HepG2 (cell line): Measurements from ENCODE around the gene RPL31. TPM values are rescaled to one million over a fixed set of nuclear protein-coding genes. Genes with fewer than 3 reads are reported as not detected.

ENCODE experiments used
- ATAC-seq: fragments of 200-7000 bp; cut with Tn5 transposase; 3 replicates; pipeline ENCODE4 v1.9.1; 2020; ENCODE audit warnings: mild to moderate bottlenecking, moderate library complexity
- BruUV-seq: library from RNA; stranded (reverse); fragments of 400-500 nt; replicated peaks from 2 replicates; lab custom pipeline; 2021; lab: Mats Ljungman, UMichigan
- CTCF ChIA-PET: fragments of 300-600 bp; formaldehyde crosslinking; extraction: SDS; loops from one replicate; lab custom pipeline; 2021; ENCODE audit warnings: low total read pairs, inconsistent platforms, low intra/inter-chr PET ratio; lab: Yijun Ruan, JAX
- POLR2A ChIA-PET: fragments of 350-600 bp; sonication (Branson Sonifier 250); formaldehyde crosslinking; loops from one replicate; lab custom pipeline; 2020; ENCODE audit warnings: antibody characterized with exemption, inconsistent platforms; lab: Yijun Ruan, JAX
- DNase-seq: peaks from one replicate; pipeline ENCODE4 v3.0.0-alpha.2; 2015; ENCODE audit warnings: low spot score
- FAIRE-seq: peaks from 3 replicates; lab custom pipeline; 2011; peaks lifted over from hg19 to GRCh38; lab: Jason Lieb, UNC
- H2AFZ ChIP-seq: one replicate; pipeline ENCODE4 v1.6.1; 2011; ENCODE audit warnings: low read length, inconsistent platforms
- H3K27ac ChIP-seq: fragments of 300-600 bp; 3 replicates; pipeline ENCODE4 v1.8.0; 2011; ENCODE audit warnings: mixed run types, mild to moderate bottlenecking, mixed read lengths, low read length, inconsistent platforms; ENCODE audit not compliant: insufficient read depth; ENCODE audit errors: extremely low read length
- H3K27me3 ChIP-seq, 2 experiments: fragments of 200-600 bp in 1 of 2; 2 replicates in 1 of 2; 3 replicates in 1 of 2; pipeline versions ENCODE4 v1.6.0 to v1.8.0; 2011; ENCODE audit warnings: low read length in 2 of 2, mild to moderate bottlenecking in 2 of 2, moderate library complexity in 2 of 2, inconsistent platforms in 1 of 2; ENCODE audit not compliant: insufficient read depth in 2 of 2, control insufficient read depth in 1 of 2
- H3K36me3 ChIP-seq, 2 experiments: fragments of 200-600 bp in 1 of 2; replicated peaks in 1 of 2; 2 replicates in 1 of 2; 3 replicates in 1 of 2; pipeline versions ENCODE4 v1.5.1 to v1.8.0; 2011; ENCODE audit warnings: low read length in 2 of 2, inconsistent platforms in 1 of 2; ENCODE audit not compliant: insufficient read depth in 2 of 2, control insufficient read depth in 1 of 2
- H3K4me1 ChIP-seq: 2 replicates; pipeline ENCODE4 v1.5.1; 2012; ENCODE audit warnings: low read length, inconsistent platforms; ENCODE audit not compliant: insufficient read depth
- H3K4me2 ChIP-seq: 2 replicates; pipeline ENCODE4 v1.6.0; 2011; ENCODE audit warnings: low read depth, low read length, inconsistent platforms
- H3K4me3 ChIP-seq, 3 experiments: fragments of 200-600 bp in 1 of 3; sonication (generic), shearing (Covaris generic) in 1 of 3; replicated peaks in 1 of 3; 2 replicates each; pipeline ENCODE4 v1.5.1; 2011 to 2016; ENCODE audit warnings: low read length in 3 of 3, inconsistent platforms in 2 of 3, low read depth in 2 of 3, mild to moderate bottlenecking in 2 of 3, control low read depth in 1 of 3, mixed read lengths in 1 of 3; ENCODE audit not compliant: insufficient read depth in 1 of 3
- H3K79me2 ChIP-seq: one replicate; pipeline ENCODE4 v1.6.1; 2011; ENCODE audit warnings: low read length, inconsistent platforms; ENCODE audit not compliant: insufficient read depth
- H3K9ac ChIP-seq: 2 replicates; pipeline ENCODE4 v1.6.0; 2011; ENCODE audit warnings: mild to moderate bottlenecking, low read depth, low read length, inconsistent platforms; ENCODE audit not compliant: insufficient read depth
- H3K9me3 ChIP-seq: 2 replicates; pipeline ENCODE4 v1.5.1; 2012; ENCODE audit warnings: mild to moderate bottlenecking, low read length
- H4K20me1 ChIP-seq: 2 replicates; pipeline ENCODE4 v1.6.0; 2011; ENCODE audit warnings: inconsistent platforms, mild to moderate bottlenecking, low read length, moderate library complexity; ENCODE audit not compliant: insufficient read depth
- AHDC1 ChIP-seq: sonication (generic); formaldehyde crosslinking; IDR thresholded peaks from 2 replicates; pipeline ENCODE4 v1.5.1; 2020; ENCODE audit warnings: mild to moderate bottlenecking, missing genetic modification reagents, borderline replicate concordance
- BRCA1 ChIP-seq: sonication (generic); formaldehyde crosslinking; IDR thresholded peaks from 2 replicates; pipeline ENCODE4 v1.4.0; 2020; ENCODE audit warnings: missing genetic modification reagents
- CSRNP1 ChIP-seq: sonication (generic); formaldehyde crosslinking; IDR thresholded peaks from 2 replicates; pipeline ENCODE4 v1.8.1; 2023; ENCODE audit warnings: mild to moderate bottlenecking, missing genetic modification reagents
- MXD1 ChIP-seq: sonication (generic); formaldehyde crosslinking; IDR thresholded peaks from 2 replicates; pipeline ENCODE4 v1.4.0; 2020; ENCODE audit warnings: mild to moderate bottlenecking, missing genetic modification reagents
- NCOR1 ChIP-seq: fragments of 200-600 bp; sonication (generic); IDR thresholded peaks from 2 replicates; pipeline ENCODE4 v1.7.0; 2017; ENCODE audit warnings: antibody characterized with exemption, low read length, borderline replicate concordance
- ZFY ChIP-seq: sonication (generic); formaldehyde crosslinking; IDR thresholded peaks from 2 replicates; pipeline ENCODE4 v1.4.0; 2020; ENCODE audit warnings: missing genetic modification reagents
- ZNF30 ChIP-seq: sonication (generic); formaldehyde crosslinking; IDR thresholded peaks from 2 replicates; pipeline ENCODE4 v1.5.0; 2020; ENCODE audit warnings: mild to moderate bottlenecking, missing genetic modification reagents
- ZNF724P ChIP-seq: sonication (generic); formaldehyde crosslinking; IDR thresholded peaks from 2 replicates; pipeline ENCODE4 v1.8.0; 2022; ENCODE audit warnings: missing genetic modification reagents, borderline replicate concordance
- WGBS: methylation state at CpG from one replicate; pipeline ENCODE4 v1.1.6; 2017; ENCODE audit warnings: low lambda C conversion rate; 5-methylcytosine and 5-hydroxymethylcytosine counted together
- in situ Hi-C: cut with HindIII; loops from 2 replicates; pipeline ENCODE4 v1.10.0; 2017; ENCODE audit warnings: low pct_unique_long_range_greater_than_20kb; ENCODE audit not compliant: extremely low pct_ligation_motif_present
- intact Hi-C: fragments of 100-400 bp; cut with micrococcal nuclease; formaldehyde crosslinking; loops from one replicate; pipeline ENCODE4 v1.10.0; 2022; ENCODE audit not compliant: unreplicated experiment
- polyA plus RNA-seq, 8 experiments: library from polyadenylated mRNA; depleted of rRNA in 3 of 8; stranded (reverse) in 7 of 8; unstranded in 1 of 8; fragments of >200 nt; fragmentation: Illumina TruSeq in 4 of 8; extraction: Trizol in 4 of 8; gene quantifications; 2 replicates each; pipeline versions ENCODE4 v1.2.1 to v1.2.3, GENCODE V29; 2011 to 2016; ENCODE audit warnings: low read depth in 4 of 8, missing spikeins in 1 of 8, mixed read lengths in 1 of 8; ENCODE audit not compliant: insufficient read depth in 1 of 8
- total RNA-seq, 5 experiments: library from RNA; depleted of rRNA; stranded (reverse); fragments of >200 nt; fragmentation: Illumina TruSeq; extraction: Trizol; gene quantifications; 2 replicates each; pipeline ENCODE4 v1.2.3, GENCODE V29; 2016; ENCODE audit warnings: low read depth in 1 of 5

Gene RPL31
- total and polyA plus RNA-seq, 2 of the 13 experiments (the other 11 are each of a cell fraction or from before 2014, with no cell fraction given) = 3,331 to 3,582 TPM

GRCh38 chr2:100983684-100984310 is 18.3 kb upstream of the RPL31 start:
- in situ Hi-C loops = loop anchor here (5.0 kb wide), 1 partner anchor 251 kb away; no protein-coding TSS in a partner anchor
- DNase-seq = no peak
- H3K27ac ChIP-seq = no peak overlapping the region
- intact Hi-C loops = loop anchor here (1.0 to 10.0 kb wide), 6 partner anchors 89 to 388 kb away; no protein-coding TSS in a partner anchor
- H3K4me3 ChIP-seq = no peak overlapping the region
- H3K36me3 ChIP-seq = peaks cover 30 to 71% of the 10 kb centered on the region in 2 experiments
- 90% methylated on average over 11 of the region's 11 CpGs for WGBS
- no peaks in the 10 kb centered on the region for H3K27me3 ChIP-seq
- no peak overlapping the region for H2AFZ ChIP-seq
- H3K9ac ChIP-seq = no peak overlapping the region
- FAIRE-seq = no peak
- peaks cover 10% of the 10 kb centered on the region for H3K4me1 ChIP-seq
- POLR2A ChIA-PET = no interaction called here
- no peaks in the 10 kb centered on the region for H3K79me2 ChIP-seq
- H3K4me2 ChIP-seq = no peak overlapping the region
- H3K9me3 ChIP-seq = no peaks in the 10 kb centered on the region
- TF ChIP-seq MXD1 (CRISPR knock-in tag) = no peak
- TF ChIP-seq ZFY = no peak
- no peak for TF ChIP-seq BRCA1 (CRISPR knock-in tag)
- no peak for TF ChIP-seq ZNF30 (CRISPR knock-in tag)
- no peak for TF ChIP-seq ZNF724P (CRISPR knock-in tag)
- TF ChIP-seq AHDC1 = no peak
- no peak for TF ChIP-seq NCOR1
- TF ChIP-seq CSRNP1 (CRISPR knock-in tag) = no peak
- TF ChIP-seq, all 625 proteins: peak for 0
- no TSS peak for BruUV-seq
- ATAC-seq = 0 out of 3 replicates have a peak, but pooled peaks have one; percentile 14
- CTCF ChIA-PET = interaction anchor here (1.8 to 5.2 kb wide), 6 partner anchors 165 to 377 kb away, joined by 4 to 41 read pairs (median 8); no protein-coding TSS in a partner anchor
- H4K20me1 ChIP-seq = no peaks in the 10 kb centered on the region
